Liver (tissue), 9 donors: ENCODE data around the gene DNAJC11. TPM values are rescaled to one million over a fixed set of nuclear protein-coding genes. Genes with fewer than 3 reads are reported as not detected.

ENCODE experiments used
- DNase-seq: peaks from one replicate; pipeline ENCODE4 v3.0.0-alpha.2; 2017; ENCODE audit warnings: low spot score
- H3K27ac ChIP-seq, 2 donors: one replicate each; pipeline ENCODE4 v1.7.0; 2013; ENCODE audit warnings: inconsistent platforms in 2 of 2, low read length in 2 of 2, control low read depth in 1 of 2, low read depth in 1 of 2, mild to moderate bottlenecking in 1 of 2
- H3K27me3 ChIP-seq, 4 donors: one replicate each; pipeline versions ENCODE4 v1.6.1 to v1.7.0; 2013; ENCODE audit warnings: low read length in 3 of 4, inconsistent platforms in 1 of 4, mild to moderate bottlenecking in 1 of 4, moderate library complexity in 1 of 4; ENCODE audit not compliant: control insufficient read depth in 4 of 4, insufficient read depth in 4 of 4
- H3K36me3 ChIP-seq, 4 donors: one replicate each; pipeline versions ENCODE4 v1.6.1 to v1.7.0; 2013; ENCODE audit warnings: low read length in 3 of 4, mild to moderate bottlenecking in 3 of 4, low read depth in 1 of 4, moderate library complexity in 1 of 4; ENCODE audit not compliant: control insufficient read depth in 4 of 4, insufficient read depth in 3 of 4
- H3K4me1 ChIP-seq, 4 donors: one replicate each; pipeline versions ENCODE4 v1.6.1 to v1.7.0; 2013; ENCODE audit warnings: low read length in 3 of 4, mild to moderate bottlenecking in 3 of 4, moderate library complexity in 1 of 4; ENCODE audit not compliant: control insufficient read depth in 4 of 4, insufficient read depth in 4 of 4
- H3K4me3 ChIP-seq, 3 donors: one replicate each; pipeline versions ENCODE4 v1.6.1 to v1.7.0; 2013; ENCODE audit warnings: low read length in 3 of 3, control low read depth in 1 of 3, low read depth in 1 of 3, mild to moderate bottlenecking in 1 of 3
- H3K9ac ChIP-seq, 2 donors: one replicate each; pipeline ENCODE4 v1.7.0; 2013; ENCODE audit warnings: low read length in 2 of 2, mild to moderate bottlenecking in 2 of 2, moderate library complexity in 2 of 2, control low read depth in 1 of 2, low read depth in 1 of 2
- H3K9me3 ChIP-seq, 4 donors: one replicate each; pipeline versions ENCODE4 v1.6.1 to v1.7.0; 2013; ENCODE audit warnings: low read length in 3 of 4; ENCODE audit not compliant: control insufficient read depth in 4 of 4
- ATF3 ChIP-seq: IDR thresholded peaks from 2 replicates; pipeline ENCODE4 v1.6.1; 2016; ENCODE audit warnings: antibody characterized with exemption
- CTCF ChIP-seq: fragments of 150-350 bp; IDR thresholded peaks from 2 replicates; pipeline ENCODE4 v1.5.1; 2017; ENCODE audit warnings: improper control_type of control experiment, low read depth, low read length; ENCODE audit not compliant: missing input control
- EGR1 ChIP-seq, 2 donors: IDR thresholded peaks; 2 replicates each; pipeline ENCODE4 v1.6.1; 2016 to 2018; ENCODE audit warnings: antibody characterized with exemption in 2 of 2, low read depth in 2 of 2
- GABPA ChIP-seq, 2 donors: IDR thresholded peaks in 1 of 2; conservative IDR thresholded peaks in 1 of 2; 2 replicates each; pipeline ENCODE4 v1.6.1; 2016; ENCODE audit warnings: antibody characterized with exemption in 2 of 2, mild to moderate bottlenecking in 1 of 2, moderate library complexity in 1 of 2
- HNF4A ChIP-seq, 2 donors: conservative IDR thresholded peaks; 2 replicates each; pipeline ENCODE4 v1.6.1; 2016; ENCODE audit warnings: antibody characterized with exemption in 2 of 2, mild to moderate bottlenecking in 2 of 2
- JUND ChIP-seq, 2 donors: IDR thresholded peaks; 2 replicates each; pipeline ENCODE4 v1.6.1; 2016; ENCODE audit warnings: antibody characterized with exemption in 2 of 2
- MAX ChIP-seq: IDR thresholded peaks from 2 replicates; pipeline ENCODE4 v1.6.1; 2016; ENCODE audit warnings: antibody characterized with exemption
- NR2F2 ChIP-seq: IDR thresholded peaks from 2 replicates; pipeline ENCODE4 v1.6.1; 2016; ENCODE audit warnings: antibody characterized with exemption
- RAD21 ChIP-seq, 2 donors: IDR thresholded peaks; 2 replicates each; pipeline ENCODE4 v1.6.1; 2016; ENCODE audit warnings: antibody characterized with exemption in 2 of 2, mild to moderate bottlenecking in 2 of 2
- REST ChIP-seq: IDR thresholded peaks from 2 replicates; pipeline ENCODE4 v1.6.1; 2016; ENCODE audit warnings: antibody characterized with exemption, mild to moderate bottlenecking
- RXRA ChIP-seq, 2 donors: IDR thresholded peaks; 2 replicates each; pipeline ENCODE4 v1.6.1; 2017 to 2018; ENCODE audit warnings: antibody characterized with exemption in 2 of 2, mild to moderate bottlenecking in 1 of 2
- YY1 ChIP-seq: IDR thresholded peaks from 2 replicates; pipeline ENCODE4 v1.6.1; 2016; ENCODE audit warnings: antibody characterized with exemption, mild to moderate bottlenecking
- WGBS: extraction: QIAGEN DNeasy Blood & Tissue Kit; methylation state at CpG from one replicate; pipeline ENCODE4 v1.1.7; 2013; 5-methylcytosine and 5-hydroxymethylcytosine counted together
- polyA plus RNA-seq, 2 donors: library from polyadenylated mRNA; stranded (reverse) in 1 of 2; unstranded in 1 of 2; fragments of 200-250 nt in 1 of 2; fragments of >200 nt in 1 of 2; fragmentation: Nextera tagmentation in 1 of 2; extraction: Ambion mirVana in 1 of 2; gene quantifications; one replicate each; pipeline versions ENCODE4 v1.2.1 to v1.2.3, GENCODE V29; 2013 to 2015
- total RNA-seq, 2 donors: library from RNA; depleted of rRNA; stranded (reverse); fragments of >200 nt; gene quantifications; one replicate each; pipeline ENCODE4 v1.2.3, GENCODE V29; 2014
- donor health status: healthy.
- donor health status: healthy.
- donor health status: healthy.
- donor health status: healthy.
- donor health status: healthy.

Gene DNAJC11
- total and polyA plus RNA-seq, 4 donors: 16.5 to 36.1 (median 23.8) TPM

- DNase-seq: no peak
- Histone ChIP-seq H3K27me3 (no peaks in the 10 kb centered on the region), H3K27ac (no peak overlapping the region), H3K4me3 (no peak overlapping the region), H3K9me3 (no peaks in the 10 kb centered on the region), H3K36me3 (no peaks in the 10 kb centered on the region), H3K4me1 (peaks cover 0 to 15% (median 14%) of the 10 kb centered on the region in 4 donors), H3K9ac (no peak overlapping the region)
- 84% methylated on average over 6 of the region's 6 CpGs for WGBS
- TF ChIP-seq MAX (no peak), YY1 (no peak), CTCF (no peak), EGR1 (IDR thresholded peaks at IDR 0.05; ENCODE audit: low read depth in 2 of 2) (no peak), RXRA (IDR thresholded peaks at IDR 0.05) (no peak), ATF3 (no peak), GABPA (IDR thresholded peaks at IDR 0.05 in 1 of 2, conservative IDR thresholded peaks at IDR 0.05 in 1 of 2) (no peak), JUND (IDR thresholded peaks at IDR 0.05) (no peak), REST (no peak)
Observed at GRCh38 chr1:6704746-6705145, 3.1 kb upstream of the DNAJC11 start.

GRCh38 chr1:6703016-6703415 lies 1.4 kb upstream of the DNAJC11 start:
- TF ChIP-seq CTCF (no peak), MAX (no peak), JUND (IDR thresholded peaks at IDR 0.05) (no peak), REST (no peak), RXRA (IDR thresholded peaks at IDR 0.05) (no peak), NR2F2 (no peak), HNF4A (conservative IDR thresholded peaks at IDR 0.05) (no peak), ATF3 (no peak), YY1 (no peak), RAD21 (IDR thresholded peaks at IDR 0.05) (no peak)
- no peaks in the 10 kb centered on the region for H3K36me3 ChIP-seq
- no peak for DNase-seq
- no peak overlapping the region for H3K27ac ChIP-seq
- no peaks in the 10 kb centered on the region for H3K9me3 ChIP-seq
- peaks cover 0 to 22% (median 19%) of the 10 kb centered on the region in 4 donors for H3K4me1 ChIP-seq
- no peak overlapping the region for H3K4me3 ChIP-seq
- WGBS: 91% methylated on average over 4 of the region's 4 CpGs
- H3K27me3 ChIP-seq: no peaks in the 10 kb centered on the region
- no peak overlapping the region for H3K9ac ChIP-seq
